Epithelial cell of proximal tubule (primary cell): ENCODE results near the gene TAPBPL. TPM values are rescaled to one million over a fixed set of nuclear protein-coding genes. Genes with fewer than 3 reads are reported as not detected.

Experiments
- DNase-seq: peaks from one replicate; pipeline ENCODE4 v3.0.0-alpha.2; 2011; ENCODE audit warnings: low read depth
- H3K4me3 ChIP-seq: 2 replicates; pipeline ENCODE4 v1.5.1; 2011; ENCODE audit warnings: low read depth, mild to moderate bottlenecking, low read length
- CTCF ChIP-seq: conservative IDR thresholded peaks from 2 replicates; pipeline ENCODE4 v1.5.1; 2012; ENCODE audit warnings: low read depth, mild to moderate bottlenecking, low read length
- total RNA-seq: library from RNA; depleted of rRNA; stranded (reverse); fragments of >200 nt; gene quantifications from 2 replicates; pipeline ENCODE4 v1.2.3, GENCODE V29; 2015

The TAPBPL gene
- total RNA-seq, 1 donor from 2014 or later: 17.0 TPM

GRCh38 chr12:6459004-6459337 is 7.1 kb downstream of the TAPBPL start:
- no peak overlapping the region for H3K4me3 ChIP-seq
- TF ChIP-seq CTCF: no peak
- DNase-seq: no peak

GRCh38 chr12:6460751-6461371 is 9.0 kb downstream of the TAPBPL start:
- no peak overlapping the region for H3K4me3 ChIP-seq
- TF ChIP-seq CTCF: no peak
- no peak for DNase-seq

DNA sequence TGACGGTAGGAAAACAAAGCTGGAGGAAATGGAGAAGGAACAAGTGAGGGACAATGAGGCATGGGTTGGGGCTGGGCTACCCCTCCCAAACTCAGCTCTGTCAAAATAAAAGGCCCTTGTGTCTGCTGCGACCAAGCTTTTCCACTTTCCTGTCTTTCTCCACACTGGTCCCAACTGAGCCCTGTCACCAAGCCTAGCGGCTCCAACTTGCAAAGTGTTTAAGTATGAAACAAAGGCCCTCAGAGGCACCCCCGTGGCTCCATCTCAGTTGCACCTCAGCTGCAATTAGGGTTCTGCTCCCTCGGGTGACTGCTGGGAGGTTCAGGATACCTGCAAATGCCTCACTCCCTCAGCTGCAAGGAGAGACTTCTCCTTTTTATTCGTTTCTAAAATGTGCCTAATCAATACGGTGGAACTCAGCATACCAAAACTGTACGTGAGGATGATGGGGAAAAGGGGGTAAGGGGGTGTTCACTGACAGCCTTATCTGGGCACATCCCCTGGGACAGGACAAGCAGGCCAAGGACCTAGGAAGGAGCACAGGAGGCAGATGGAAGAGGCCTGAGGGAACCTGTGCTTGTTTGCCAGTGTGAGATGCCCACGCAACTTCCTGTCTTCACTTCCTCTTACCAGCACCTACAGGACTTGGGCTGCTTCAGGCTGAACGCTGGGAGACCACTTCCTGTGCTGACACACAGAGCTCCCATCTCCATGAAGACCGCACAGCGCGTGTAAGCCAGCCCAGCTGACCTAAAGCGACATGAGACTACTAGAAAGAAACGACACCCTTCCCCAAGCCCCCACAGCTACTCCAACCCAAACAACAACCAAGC is 9.8 kb downstream of the TAPBPL start:
- TF ChIP-seq CTCF: no peak
- no peak for DNase-seq
- no peak overlapping the region for H3K4me3 ChIP-seq

- no peak overlapping the region for H3K4me3 ChIP-seq
- TF ChIP-seq CTCF: no peak
- DNase-seq: no peak
Observed at GRCh38 chr12:6462234-6462995, 10.6 kb downstream of the TAPBPL start.

DNA sequence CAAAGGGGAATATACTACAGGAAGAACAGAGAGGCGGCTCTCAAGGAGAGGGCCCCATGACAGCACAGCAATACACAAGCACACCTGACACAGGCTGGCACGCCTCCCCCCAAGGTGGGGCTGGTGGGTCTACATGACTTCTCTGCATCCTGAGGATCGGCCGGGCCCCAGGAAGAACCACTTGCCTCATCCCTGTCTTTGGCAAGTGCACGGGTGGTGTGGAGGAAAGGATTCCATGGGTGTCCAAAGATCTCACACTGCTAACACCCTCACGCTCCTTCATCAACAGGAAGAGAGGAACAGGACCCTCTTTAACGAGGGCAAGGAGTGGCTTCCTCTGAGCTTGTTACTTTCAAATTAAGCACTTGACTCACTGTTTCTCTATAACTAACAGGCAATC is 11.4 kb downstream of the TAPBPL start:
- DNase-seq: no peak
- no peak for TF ChIP-seq CTCF

DNA sequence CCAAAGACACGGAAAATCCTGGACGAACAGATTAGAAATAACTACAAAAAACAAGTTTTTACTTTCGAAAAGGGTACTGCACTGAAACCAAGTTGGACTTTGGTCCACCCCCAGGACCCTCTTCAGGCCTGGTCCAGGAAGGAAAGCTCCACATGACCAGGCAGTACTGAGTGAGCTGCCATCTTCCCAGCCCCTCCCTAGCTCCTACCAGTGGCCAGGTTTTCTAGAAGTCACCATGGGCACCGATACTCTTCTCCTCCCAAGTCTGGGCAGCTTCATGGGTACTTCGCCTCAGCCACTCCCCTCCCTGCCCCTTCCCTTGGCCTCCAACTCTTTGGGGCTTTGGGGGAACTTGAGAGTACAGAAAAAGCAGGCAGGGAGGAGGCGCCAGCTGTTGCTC is 12.0 kb downstream of the TAPBPL start:
- no peak overlapping the region for H3K4me3 ChIP-seq
- TF ChIP-seq CTCF: no peak
- DNase-seq: no peak

More for the DNA sequence above, 11.4 kb downstream of the TAPBPL start:
- H3K4me3 ChIP-seq: no peak overlapping the region
